NCI-H2029 (cell line): ENCODE results near the gene TMEM126B.
A peak's percentile ranks its signal among the peaks of the same experiment; 100 is the strongest.
"Not testable (repeated sequence)": the region's sequence is repeated elsewhere in the genome, so short reads cannot be mapped to it uniquely, and the experiment has no call there.

Source experiments
- DNase-seq: peaks from one replicate; lab custom pipeline; 2025; lab: John Stamatoyannopoulos, UW

Gene TMEM126B

DNA sequence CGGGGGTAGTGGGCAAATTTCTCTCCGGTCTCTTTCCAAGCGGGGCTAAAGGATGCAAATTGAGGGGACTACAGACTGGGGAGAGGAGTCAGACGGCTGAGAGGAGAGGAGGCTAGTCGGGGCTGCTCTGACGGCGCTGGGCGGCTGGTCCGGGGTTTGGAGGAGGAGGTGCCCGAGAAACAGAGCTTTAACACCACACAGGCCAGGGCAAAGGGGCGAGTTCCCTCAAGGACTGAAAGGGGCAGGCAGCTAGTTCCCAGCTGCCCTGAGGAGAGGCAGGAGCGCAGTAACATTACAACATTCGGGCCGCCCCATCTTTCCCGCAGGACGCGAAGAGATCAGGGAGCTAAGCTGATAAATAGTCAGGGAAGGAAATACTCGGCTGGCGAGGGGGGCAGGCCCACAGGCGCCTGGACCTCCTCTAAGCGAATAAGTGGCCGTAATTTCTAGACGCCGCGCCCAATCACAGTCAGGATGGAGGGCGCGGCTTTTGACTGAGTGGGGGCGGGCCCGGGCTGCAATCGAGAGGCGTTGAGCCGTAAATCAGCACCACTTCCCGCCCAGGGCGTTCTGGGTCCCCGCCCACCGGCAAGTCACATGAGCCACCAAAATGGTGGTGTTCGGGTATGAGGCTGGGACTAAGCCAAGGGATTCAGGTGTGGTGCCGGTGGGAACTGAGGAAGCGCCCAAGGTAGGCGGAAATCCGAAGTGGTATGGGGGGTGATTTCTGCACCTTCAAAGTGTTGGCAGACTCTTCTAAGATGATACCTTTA lies at the start of gene TMEM126B:
TSS of gene TMEM126B (plus strand) at position 596 of the 773 bp plus-strand sequence. CDS start at position 611, 15 bp downstream.
- peak; percentile 96 for DNase-seq

DNA sequence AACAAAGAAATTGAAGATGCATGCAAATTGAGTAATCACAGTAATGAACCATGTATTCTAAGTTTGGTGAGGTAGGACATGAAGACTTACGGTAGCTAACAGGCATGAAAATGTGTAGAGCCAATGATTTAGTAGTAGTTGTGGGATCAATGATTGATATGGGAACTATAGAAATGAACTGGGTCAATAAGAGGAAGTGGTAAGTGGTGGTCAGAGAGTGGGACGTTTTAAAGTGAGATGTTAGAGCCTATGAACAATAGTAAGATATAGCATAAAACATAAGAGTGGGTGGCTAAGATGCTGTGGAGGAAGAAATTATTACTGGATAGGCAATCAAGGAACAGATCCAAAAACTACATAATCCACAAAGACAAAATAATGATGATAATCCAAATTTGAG lies 46.3 kb upstream of the TMEM126B start:
- DNase-seq = no peak

DNA sequence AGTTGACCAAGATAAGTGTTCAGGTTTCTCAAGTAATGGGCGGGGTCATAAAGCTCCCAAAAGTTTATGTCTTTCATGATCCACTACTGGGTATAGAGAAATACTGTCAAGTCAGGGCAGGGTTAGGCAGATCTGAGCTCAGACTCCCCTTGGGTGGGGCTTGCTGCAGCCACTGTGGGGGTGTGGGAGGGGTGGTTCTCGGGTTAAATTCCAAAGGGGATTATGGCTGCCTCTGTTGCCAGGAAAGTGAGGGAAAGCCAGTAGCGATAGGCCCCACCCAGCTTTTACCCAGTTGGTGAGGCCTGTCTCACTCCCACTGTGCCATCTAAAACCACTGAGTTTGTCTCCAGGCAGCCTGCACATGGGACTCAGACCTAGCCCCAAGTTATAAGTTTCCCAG lies 39.0 kb upstream of the TMEM126B start:
- DNase-seq = no peak

DNA sequence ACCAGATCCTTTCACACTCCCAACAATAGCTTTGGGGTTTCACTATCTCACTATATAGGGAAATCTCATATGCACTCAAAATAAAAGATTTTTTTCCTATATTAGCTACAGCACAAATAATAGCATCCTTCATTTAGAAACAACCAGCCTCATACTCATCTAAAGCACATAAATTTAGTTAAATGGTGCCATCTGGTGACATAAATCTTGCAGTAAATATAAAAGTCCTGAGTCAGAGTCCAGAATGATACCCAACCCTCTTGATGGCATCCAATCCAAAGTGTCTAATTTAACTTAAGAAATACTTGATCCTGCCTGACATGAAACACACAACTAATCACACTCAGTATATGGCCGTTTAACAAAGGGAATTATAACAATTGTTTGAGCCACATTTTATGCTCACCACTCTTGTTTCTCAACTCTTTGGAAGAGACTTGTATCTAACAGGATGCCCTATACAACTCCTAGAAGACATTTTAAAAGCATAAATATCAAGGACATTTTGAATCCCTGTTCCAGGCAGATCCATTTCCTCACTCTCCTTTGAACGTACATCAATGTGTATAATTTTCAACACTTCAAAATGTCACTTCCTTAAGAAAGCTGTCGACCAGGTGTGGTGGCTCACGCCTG lies 37.4 kb upstream of the TMEM126B start:
- peak; percentile 2 for DNase-seq

DNA sequence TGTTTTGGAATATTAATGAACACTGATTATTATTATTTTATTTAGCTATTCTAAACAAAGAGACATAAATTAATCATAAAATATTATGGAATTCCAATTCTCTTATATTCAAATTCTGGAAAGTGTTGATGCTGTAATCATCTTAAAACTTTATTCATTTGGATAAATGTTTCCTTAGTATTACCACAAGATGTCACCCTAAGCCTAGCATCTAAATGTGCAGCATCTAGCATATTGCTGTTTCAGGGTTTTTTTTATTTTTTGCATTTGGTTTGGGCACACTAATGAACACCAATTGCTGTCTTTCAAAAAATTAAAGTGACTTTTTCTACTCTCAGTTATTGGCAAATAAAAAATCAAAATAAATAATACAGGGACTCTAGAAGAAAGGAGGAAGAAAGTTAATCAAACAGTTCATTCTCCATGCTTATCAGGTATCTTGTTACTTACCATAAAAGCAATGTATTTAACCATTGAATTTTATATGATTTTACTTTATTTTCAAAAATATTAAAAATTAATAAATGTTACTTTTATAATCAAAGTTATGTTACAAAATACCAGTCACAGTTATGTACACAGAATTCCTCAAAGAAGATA lies 33.0 kb upstream of the TMEM126B start:
- DNase-seq = peak; percentile 29

DNA sequence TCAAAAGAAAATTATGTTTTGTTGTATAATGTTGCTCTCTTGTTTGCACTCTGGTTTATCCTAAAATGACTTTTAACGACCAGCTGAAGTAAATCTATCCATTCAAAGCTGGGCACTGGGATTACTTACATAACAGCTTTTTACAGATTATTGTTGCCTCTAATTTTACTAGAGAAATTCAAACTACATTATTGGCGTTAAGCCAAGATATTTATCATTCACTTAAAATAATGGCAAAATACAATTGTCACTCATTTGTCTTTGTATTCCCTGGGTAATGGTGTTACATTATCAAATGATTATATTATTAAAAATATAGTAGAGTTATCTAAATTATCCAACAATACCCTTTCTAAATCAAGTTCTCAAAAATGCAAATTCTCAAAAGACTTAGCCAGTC lies 31.5 kb upstream of the TMEM126B start:
- no peak for DNase-seq

DNA sequence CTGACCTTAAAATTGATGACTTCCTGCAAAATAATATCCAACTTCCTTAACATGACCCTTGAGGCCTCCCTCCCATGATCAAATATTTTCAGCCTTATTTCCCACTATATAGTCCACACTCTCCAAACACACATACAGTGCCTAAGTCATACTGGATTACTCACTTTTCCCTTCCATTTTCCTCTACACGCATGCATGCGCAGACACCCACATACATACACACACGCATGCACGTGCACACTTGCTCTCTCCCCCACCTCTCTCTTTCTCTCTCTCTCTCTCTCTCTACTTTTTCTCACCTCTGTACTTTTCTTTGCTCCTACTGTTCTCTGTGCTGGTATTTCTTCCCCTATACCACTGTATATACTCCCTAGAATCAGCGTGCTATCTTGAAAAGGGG lies 29.3 kb upstream of the TMEM126B start:
- DNase-seq = no peak

DNA sequence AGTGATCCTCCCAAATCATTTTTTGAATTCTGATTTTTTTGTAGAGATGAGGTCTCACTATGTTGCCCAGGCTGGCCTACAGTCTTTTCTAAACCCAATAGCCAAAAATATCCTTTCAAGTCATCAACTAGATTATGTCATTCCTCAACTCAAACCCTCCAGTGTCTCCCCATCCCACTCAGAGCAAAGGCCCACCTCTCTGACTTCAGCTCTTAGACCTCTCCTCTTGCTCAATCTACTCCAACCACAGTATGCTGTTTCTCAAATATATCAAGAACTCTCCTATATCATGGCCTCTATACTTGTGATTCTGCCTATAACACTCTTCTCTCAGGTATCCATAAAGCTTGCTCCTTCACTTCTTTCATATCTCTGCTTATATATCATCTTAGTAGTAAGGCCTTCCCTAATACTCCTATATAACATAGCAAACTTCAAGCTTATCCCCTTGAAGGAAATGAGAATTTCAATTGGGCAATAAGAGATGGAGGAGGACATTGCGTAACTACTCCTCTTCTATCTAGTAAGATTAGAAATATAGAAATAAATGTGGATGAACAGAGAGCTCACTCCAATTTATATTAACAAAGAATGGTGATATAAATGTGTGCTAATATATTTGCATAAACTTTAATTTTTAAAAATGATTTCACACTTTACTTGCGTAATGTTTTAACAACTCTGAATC lies 25.7 kb upstream of the TMEM126B start:
- DNase-seq = no peak

DNA sequence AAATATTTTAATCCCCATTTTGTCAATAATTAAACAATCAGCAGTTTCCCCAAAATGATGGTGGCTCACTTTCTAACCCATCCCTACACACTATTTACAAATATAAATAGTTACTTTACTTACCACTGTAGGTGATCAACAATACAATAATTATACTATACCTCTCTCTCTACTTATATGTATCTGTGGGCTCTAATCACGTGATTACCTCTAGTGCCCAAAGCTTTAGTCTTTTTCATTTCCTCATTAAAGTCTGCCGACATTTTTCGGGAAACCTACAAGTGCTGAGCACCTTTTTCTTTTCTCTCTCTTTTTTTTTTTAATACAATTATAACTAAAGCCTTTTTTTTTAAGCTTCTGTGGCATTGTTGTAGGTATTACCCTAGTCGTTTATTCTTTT lies 25.2 kb upstream of the TMEM126B start:
- DNase-seq = no peak

DNA sequence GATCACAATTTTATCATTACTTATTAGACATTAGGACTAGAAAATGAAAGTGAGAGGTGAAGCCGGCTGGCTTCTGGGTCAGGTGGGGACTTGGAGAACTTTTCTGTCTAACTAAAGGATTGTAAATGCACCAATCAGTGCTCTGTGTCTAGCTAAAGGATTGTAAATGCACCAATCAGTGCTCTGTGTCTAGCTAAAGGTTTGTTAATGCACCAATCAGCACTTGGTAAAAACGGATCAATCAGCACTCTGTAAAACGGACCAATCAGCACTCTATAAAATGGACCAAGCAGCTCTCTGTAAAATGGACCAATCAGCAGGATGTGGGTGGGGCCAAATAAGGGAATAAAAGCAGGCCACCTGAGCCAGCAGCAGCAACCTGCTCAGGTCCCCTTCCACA lies 22.2 kb upstream of the TMEM126B start:
- not testable (repeated sequence) for DNase-seq

DNA sequence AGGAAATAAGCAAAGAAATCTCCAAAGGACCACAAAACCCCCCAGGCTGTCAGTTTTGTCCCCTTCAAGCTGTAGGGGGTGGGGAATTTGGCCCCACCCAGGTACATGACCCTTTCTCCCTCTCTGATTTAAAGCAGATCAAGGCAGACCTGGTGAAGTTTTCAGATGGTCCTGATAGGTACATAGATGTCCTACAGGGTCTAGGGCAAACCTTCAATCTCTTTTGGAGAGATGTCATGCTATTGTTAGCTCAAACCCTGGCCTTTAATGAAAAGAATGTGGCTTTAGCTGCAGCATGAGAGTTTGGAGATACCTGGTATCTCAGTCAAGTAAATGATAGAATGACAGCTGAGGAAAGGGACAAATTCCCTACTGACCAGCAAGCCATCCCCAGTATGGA lies 19.8 kb upstream of the TMEM126B start:
- not testable (repeated sequence) for DNase-seq

DNA sequence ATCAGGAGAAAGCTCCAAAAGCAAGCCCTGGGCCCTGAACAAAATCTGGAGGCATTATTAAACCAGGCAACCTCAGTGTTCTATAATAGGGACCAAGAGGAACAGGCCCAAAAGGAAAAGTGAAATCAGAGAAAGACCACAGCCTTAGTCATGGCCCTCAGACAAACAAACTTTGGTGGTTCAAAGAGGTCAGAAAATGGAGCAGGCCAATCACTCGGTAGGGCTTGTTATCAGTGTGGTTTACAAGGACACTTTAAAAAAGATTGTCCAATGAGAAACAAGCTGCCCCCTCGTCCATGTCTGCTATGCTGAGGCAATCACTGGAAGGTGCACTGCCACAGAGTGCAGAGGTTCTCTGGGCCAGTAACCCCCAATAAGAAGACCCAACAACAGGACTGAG lies 19.1 kb upstream of the TMEM126B start:
- DNase-seq = not testable (repeated sequence)

DNA sequence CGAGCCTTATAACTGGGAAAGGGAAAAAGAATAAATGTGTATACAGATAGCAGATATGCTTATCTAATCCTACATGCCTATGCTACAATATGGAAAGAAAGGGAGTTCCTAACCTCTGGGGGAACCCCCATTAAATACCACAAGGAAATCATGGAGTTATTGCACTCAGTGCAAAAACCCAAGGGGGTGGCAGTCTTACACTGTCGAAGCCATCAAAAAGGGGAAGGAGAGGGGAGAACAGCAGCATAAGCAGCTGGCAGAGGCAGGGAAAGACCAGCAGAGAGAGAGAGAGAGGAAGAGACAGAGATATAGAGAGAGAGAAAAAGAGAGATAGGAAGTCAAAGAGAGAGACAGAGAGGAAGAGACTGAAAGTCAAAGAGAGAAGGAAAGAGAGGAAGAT lies 16.8 kb upstream of the TMEM126B start:
- DNase-seq = not testable (repeated sequence)

DNA sequence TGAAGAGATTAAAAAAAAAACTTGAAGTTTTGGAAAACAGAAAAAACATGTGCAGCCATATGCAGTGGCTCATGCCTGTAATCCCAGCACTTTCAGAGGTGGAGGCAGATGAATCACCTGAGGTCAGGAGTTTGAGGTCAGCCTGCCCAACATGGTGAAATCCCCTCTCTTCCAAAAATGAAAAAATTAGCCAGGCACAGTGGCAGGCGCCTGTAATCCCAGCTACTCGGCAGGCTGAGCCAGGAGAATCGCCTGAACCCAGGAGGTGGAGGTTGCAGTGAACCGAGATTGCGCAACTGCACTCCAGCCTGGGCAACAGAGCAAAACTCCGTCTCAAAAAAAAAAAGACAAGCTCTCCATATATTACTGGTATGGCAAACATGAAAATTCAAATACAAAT lies 8.9 kb upstream of the TMEM126B start:
- no peak for DNase-seq

DNA sequence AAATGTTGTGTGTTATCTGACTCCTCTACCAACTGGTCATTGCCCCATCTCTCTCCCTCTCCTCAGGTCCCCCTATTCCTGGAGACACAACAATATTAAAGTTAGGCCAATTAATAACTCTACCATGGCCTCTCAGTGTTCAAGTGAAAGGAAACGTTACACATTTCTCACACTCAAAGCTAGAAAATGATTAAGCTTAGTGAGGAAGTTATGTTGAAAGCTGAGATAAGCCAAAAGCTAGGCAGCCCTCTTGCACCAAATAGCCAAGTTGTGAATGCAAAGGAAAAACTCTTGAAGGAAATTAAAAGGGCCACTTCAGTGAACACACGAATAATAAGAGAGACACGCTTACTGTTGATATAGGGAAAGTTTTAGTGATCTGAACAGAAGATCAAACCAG lies 8.1 kb upstream of the TMEM126B start:
- no peak for DNase-seq

DNA sequence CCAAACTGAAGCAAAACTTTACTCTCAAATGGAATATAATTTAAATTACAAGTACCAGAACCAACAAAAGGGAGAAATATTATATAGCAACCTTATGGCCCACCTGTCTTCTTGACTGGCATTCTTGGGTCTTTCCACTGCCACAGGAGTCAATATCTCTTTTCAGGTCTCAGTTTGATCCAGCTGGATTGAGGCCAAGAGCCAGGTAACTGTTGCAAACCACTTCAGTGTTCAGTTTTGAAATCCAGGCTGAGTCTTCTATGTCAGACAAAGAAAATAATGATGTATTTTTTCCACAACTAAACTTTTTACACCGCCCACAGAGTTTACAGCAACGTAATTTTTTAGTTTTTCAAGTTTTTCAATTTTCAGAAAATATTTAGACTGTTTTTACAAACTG lies 1.9 kb upstream of the TMEM126B start:
- DNase-seq = peak; percentile 34

DNA sequence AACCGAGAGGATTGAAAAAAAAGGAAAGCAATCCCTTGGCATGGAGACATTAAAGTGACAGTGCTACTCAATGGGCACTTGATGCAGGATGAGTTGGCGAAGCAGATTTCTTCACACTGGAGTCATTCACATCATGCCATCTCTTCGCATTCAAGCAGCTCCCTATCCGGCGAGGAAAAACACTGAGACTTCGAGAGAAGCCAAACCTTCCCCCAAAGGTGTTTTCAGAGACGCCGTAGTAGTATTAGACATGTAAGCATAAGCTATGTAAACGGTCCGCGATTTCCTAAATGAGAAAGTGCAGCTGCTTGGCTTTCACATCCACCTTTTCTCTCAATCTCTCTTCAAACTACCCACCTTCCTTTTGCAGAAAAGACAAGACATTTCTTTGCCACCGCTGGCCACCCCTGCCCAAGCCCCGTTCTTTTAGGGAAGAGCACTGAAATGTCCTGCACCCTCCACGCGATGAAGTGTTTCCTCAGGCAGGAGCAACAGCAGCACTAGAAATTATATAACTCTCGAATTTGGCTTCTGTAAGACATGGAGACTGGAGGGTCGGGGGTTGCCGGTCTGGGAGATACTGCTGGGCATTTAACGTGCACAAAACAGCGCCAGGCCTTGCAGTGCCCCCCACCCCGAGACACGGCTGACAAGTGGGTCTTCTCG lies 928 bp upstream of the TMEM126B start, which contains the start of gene DLG2:
TSS of gene DLG2 (minus strand) at position 13 of the 666 bp plus-strand sequence.
- DNase-seq = no peak

DNA sequence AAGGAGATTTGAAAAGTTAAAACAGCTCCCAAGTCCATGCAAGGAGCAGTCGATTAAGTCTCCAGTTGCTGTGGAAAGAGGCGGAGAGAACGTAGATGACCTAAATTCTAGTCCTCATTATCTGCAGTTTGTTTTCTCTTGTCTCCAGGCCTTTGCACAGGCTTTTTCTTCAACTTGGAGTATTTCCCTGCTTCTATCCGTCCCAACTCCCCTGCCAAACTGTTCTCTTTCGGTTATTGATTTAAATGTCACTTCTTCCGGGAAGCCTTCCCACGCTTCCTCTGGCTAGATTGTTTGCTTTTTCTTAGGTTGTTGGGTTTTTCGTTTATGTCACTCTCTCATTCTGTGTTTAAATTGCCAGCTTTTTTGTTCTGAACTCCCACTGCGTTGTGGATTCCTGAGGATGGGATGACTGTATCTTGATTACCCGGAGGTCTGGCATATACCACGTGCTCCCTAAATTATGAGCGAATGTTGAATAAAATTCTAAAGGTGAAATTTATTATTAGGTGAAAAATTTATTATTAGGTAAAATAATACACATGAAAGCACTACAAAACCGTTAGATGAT lies 463 bp downstream of the TMEM126B start:
- DNase-seq = no peak

DNA sequence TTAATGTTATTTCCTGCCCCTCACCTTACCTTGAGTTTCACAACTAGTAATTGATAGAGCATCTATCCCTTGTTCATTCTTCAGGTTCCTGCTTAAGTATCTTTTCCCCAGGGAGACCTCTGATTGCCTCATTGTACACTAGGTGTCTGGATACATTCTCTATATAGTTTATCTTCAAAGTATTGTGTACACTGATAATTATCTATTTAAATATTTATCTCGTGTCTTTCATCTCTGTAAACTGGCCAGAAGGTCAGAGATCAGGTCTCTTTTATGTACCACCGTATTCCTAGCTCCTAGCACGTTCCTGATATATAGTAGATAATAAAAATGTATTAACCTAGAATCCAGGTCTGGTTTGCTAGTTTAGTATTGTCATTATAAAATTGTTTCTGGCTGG lies 6.4 kb downstream of the TMEM126B start:
- no peak for DNase-seq

DNA sequence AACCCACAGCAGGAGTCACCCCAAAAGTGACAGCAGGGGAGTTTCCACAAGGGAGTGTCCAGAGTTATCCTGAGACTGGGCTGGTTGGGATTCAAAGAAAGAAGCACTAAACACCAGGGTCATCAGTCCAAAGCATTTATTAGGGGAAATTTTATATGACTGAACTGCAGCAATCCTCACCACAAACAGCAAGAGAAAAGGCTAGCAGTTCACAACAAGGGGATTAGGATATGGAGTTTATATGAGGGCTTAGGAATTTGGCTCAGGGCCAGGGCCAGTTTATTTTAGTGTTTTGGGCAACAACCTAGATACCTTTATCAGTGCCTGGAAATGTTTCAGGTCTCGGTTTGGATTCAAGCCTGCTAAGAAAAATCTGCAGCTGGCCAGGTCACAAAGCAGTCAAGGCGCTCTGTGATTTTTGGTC lies 14.8 kb downstream of the TMEM126B start:
- DNase-seq = no peak

DNA sequence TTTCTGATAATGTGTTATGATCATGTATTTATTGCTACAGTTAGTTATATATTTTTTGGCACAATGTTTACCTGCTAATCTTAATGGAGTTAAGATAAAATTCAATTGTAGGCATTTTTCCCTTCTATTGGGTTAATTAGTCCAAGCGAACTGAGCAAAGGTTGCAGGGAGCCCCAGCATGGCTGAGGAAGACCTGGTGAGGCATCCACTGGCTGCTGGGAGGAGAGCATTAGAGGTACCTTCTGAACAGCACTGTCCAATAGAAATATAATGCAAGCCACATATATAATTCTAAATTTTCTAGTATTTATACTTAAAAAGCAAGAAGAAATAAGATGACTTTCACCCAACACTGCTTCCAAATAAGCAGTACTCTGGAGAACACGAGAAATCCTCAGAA lies 18.7 kb downstream of the TMEM126B start:
- no peak for DNase-seq
